ENCODE data around the gene DNAH2.

DNA sequence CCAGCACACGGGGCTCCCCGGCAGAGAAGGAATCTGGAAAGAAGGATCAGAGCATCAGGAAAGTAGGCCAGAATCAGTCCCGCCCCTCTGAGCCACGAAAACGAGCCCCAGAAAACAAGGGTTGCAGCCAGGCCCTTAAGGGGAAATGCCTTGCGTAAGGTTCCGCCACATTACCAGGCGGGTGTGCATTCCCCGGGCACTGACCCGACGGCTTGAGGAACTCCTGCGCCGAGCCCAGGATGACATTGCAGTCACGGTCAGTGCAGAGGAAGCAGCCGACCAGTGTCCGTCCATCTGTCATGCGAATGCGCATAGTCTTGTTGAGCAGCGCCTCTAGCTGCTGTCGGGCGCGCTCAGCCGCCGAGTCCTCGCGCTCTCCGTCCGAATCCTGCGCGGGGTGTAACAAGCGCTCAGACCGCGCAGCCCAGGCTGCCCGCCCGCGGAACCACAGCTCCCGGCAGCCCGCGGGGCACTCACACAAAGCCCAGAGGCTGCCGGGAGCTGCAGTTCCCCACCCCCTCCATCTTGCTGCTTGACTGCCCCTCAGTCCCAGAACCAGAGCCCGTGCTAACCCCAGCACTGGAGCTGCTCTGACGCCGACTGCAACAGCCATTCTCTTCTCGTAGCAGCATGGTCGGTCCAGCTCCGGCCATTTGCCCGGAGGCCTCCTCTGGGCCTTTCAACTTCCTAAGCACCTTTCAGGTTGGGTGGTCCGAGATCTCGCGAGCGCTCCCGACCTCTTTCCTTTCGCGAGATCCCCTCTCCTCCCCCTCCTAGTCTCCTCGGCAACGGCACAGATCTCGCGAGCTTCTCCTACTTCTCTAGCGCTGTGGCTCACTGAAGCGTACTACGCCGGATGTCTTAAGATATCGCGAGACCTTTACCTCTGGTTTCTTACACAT lies 139.5 kb downstream of the DNAH2 start, which contains the start of gene NAA38:
- TF ChIP-seq, protein P1, sequence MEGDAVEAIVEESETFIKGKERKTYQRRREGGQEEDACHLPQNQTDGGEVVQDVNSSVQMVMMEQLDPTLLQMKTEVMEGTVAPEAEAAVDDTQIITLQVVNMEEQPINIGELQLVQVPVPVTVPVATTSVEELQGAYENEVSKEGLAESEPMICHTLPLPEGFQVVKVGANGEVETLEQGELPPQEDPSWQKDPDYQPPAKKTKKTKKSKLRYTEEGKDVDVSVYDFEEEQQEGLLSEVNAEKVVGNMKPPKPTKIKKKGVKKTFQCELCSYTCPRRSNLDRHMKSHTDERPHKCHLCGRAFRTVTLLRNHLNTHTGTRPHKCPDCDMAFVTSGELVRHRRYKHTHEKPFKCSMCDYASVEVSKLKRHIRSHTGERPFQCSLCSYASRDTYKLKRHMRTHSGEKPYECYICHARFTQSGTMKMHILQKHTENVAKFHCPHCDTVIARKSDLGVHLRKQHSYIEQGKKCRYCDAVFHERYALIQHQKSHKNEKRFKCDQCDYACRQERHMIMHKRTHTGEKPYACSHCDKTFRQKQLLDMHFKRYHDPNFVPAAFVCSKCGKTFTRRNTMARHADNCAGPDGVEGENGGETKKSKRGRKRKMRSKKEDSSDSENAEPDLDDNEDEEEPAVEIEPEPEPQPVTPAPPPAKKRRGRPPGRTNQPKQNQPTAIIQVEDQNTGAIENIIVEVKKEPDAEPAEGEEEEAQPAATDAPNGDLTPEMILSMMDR (conservative IDR thresholded peaks at IDR 0.05; ENCODE audit: low read length): peak; percentile 48
- no peak for TF ChIP-seq EZH2phosphoT487 (IDR thresholded peaks at IDR 0.05; ENCODE audit: borderline replicate concordance)
